Stimulated activated CD4-positive, alpha-beta T cell treated with anti-CD3 and anti-CD28 coated beads, Interleukin-2, amount 100 ng/mL, for 4 hours (primary cell): ENCODE measurements around the gene CEP170B.
"Not testable (repeated sequence)": the region's sequence is repeated elsewhere in the genome, so short reads cannot be mapped to it uniquely, and the experiment has no call there.

ENCODE experiments used
- DNase-seq: peaks from one replicate; pipeline ENCODE4 v3.0.0-alpha.2; 2020; ENCODE audit warnings: low read depth

CEP170B gene

GRCh38 chr14:104932676-104933631, 67.9 kb downstream of the CEP170B start:
- DNase-seq: peak; percentile 80

DNA sequence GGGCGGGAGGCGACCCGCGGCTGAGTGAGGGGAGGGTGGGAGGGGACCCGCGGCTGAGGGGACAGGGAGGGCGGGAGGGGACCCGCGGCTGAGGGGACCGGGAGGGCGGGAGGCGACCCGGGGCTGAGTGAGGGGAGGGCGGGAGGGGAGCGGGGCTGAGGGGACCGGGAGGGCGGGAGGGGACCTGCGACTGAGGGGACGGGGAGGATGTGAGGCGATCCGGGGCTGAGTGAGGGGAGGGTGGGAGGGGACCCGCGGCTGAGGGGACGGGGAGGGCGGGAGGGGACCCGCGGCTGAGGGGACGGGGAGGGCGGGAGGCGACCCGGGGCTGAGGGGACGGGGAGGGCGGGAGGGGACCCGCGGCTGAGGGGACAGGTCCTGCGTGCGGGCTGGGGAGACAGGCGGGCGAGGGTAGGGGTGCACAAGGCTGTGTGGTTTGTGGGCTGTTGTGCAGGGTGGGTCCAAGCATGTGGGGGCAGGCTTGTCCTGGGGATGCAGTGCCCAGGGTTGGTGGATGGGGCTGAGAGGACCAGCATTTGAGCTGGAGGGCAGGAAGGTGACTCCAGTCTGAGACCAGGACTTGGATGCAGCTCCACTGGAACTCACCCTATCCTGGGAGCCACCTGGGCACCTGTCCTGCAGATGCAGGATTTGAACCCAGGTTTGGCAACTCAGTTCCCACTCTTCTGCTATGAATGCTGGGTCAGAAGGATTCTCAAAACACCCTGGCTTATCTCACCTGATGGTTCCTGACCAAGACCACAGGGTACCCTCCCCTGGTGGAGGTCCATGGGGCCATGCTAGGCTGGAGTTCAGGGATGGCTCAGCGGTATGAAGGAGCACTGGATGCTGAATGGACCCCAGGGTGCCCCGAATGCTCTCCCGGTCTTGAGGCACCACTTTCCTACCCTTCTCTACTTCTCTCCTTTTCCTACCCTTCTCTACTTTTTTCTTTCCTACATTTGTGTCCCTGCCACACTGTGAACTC, 69.0 kb downstream of the CEP170B start:
- no peak for DNase-seq

- DNase-seq: no peak
These were observed 70.1 kb downstream of the CEP170B start for GRCh38 chr14:104935026-104935650.

DNA sequence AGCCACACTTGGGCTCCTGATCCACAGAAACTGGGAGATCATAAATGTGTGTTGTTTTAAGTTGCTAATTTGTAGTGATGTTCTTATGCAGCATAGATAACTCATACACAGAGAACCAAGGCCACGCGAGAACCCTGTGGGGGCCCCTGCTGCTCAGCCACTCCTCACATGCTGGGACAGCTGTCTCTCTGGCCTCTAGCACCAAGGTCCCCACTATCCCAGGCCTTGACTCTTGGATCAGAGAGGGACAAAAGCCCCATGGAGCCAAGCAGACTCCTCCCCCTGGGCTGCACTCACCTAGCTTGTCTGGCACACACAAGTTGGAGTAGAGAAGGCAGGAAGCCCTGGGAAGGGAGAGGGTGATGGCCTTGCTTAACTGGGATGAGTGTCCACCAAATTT, 70.9 kb downstream of the CEP170B start:
- no peak for DNase-seq

- no peak for DNase-seq
These were observed 71.5 kb downstream of the CEP170B start for GRCh38 chr14:104936361-104937155.

DNA sequence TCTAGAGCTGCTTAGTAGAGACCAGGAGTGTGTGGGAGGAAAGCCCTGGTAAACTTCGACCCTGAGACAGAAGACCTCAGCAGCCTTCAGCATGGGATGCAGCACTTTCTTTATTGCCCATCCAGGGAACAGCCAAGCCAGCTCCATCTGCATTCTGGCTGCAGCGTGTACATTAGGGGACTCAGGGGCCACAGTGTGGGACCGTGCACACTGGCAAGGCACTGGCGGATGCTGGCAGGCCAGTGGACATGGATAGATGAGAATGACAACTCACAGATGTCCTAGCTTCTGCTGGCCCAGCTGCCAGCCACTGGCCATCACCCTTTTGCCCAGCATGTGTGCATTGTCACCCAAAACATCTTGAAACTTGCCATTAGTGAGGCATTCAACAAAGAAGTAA, 72.1 kb downstream of the CEP170B start:
- DNase-seq: no peak

GRCh38 chr14:104937694-104938365, 72.8 kb downstream of the CEP170B start:
- no peak for DNase-seq

- DNase-seq: no peak
These were observed 73.4 kb downstream of the CEP170B start for GRCh38 chr14:104938436-104938835.

- DNase-seq: no peak
These were observed 73.9 kb downstream of the CEP170B start for GRCh38 chr14:104938960-104939359.

DNA sequence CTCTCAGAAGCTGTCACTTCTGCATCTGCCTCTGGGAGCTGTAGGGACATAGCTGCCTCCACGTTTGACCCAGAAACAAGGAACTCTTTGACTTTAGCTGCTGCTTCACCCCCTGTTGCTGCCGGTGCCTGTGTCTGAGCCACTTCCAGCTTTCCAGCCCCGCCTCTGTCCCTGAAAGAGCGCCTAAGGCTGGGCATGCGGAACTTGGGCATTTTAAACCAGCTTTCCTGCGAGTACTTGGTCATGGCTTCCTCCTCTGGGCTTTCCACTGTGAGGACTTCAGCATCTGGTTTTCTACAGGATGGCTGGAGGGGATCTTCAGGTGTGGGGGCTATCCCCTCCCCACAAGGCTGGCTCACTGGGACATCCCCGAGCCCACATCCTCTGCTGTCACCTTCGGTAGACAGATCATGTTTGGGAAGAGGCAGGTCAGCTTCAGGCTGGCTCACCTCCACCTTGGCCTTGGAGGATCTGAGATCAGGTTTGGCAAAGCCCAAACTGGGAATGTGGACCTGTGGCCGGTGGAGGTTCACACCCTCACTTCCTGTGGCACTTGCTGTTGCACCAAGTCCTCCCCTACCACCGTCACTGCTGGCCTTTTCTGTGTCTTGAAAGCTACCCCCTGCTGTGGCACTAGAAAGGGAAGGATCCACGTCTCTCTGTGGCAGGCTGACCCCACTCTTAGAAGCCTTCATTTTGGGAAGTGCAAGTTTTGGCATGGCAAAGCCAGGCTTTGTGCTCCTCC, 74.8 kb downstream of the CEP170B start:
- DNase-seq: no peak

- no peak for DNase-seq
These were observed 75.6 kb downstream of the CEP170B start for GRCh38 chr14:104940526-104941150.

DNA sequence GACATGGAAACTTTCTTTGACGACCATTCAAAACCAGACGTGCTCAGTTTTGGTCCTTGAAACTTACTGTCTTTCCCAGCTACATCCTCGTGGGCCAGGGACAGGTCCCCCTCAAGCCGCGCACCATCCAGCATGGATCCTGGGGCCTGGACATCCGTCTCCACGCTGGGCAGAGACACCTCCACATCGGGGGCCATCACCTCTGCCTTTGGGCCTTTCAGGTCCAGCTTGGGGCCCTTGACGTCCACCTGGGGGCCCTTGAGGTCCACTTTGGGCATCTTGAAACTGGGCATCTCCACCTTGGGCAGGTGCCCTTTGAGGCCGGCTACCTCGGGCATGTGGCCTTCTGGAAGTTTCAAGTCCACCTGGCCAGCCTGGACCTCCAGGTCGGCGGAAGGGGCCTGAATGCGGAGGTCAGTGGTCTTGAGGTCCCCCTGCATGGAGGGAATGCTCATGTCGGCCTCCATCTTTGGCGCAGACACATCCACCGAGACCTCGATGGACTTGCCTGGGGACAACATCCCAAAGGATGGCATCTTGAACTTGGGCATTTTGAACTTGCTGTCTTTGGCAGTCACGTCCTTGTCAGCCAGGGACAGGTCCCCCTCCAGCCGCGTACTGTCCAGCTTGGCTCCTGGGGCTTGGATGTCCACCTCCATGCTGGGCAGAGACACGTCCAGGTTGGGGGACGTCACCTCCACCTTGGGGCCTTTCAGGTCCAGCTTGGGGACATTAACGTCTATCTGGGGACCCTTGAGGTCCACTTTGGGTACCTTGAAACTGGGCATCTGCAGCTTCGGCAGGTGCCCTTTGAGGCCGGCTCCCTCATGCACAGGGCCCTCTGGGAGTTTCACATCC, 76.7 kb downstream of the CEP170B start:
- DNase-seq: no peak

- DNase-seq: no peak
These were observed 77.5 kb downstream of the CEP170B start for GRCh38 chr14:104942586-104942985.

DNA sequence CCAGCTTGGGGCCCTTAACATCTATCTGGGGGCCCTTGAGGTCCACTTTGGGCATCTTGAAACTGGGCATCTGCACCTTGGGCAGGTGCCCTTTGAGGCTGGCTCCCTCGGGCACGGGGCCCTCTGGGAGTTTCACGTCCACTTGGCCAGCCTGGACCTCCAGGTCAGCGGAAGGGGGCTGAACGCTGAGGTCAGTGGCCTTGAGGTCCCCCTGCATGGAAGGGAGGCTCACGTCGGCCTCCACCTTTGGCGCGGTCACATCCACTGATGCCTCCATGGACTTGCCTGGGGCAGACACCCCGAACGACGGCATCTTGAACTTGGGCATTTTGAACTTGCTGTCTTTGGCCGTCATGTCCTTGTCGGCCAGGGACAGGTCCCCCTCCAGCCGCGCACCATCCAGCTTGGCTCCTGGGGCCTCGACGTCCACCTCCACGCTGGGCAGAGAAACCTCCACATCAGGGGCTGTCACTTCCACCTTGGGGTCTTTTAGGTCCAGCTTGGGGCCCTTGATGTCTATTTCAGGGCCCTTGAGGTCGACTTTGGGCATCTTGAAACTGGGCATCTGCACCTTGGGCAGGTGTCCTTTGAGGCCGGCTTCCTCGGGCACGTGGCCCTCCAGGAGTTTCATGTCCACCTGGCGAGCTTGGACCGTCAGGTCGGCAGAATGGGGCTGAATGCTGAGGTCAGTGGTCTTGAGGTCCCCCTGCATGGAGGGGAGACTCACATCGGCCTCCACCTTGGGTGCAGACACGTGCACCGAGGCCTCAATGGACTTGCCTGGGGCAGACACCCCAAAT, 78.3 kb downstream of the CEP170B start:
- not testable (repeated sequence) for DNase-seq

- DNase-seq: not testable (repeated sequence)
These were observed 78.9 kb downstream of the CEP170B start for GRCh38 chr14:104944016-104944308.

GRCh38 chr14:104944436-104945205, 79.6 kb downstream of the CEP170B start:
- DNase-seq: not testable (repeated sequence)

GRCh38 chr14:104945266-104945665, 80.2 kb downstream of the CEP170B start:
- not testable (repeated sequence) for DNase-seq
